A673 (cell line): ENCODE data around the gene DLGAP1. TPM values are rescaled to one million over a fixed set of nuclear protein-coding genes. Genes with fewer than 3 reads are reported as not detected.

Source experiments
- BruUV-seq: library from RNA; stranded (reverse); fragments of 400-500 nt; replicated peaks from 2 replicates; lab custom pipeline; 2021; lab: Mats Ljungman, UMichigan
- CTCF ChIA-PET: fragments of 300-600 bp; sonication (Branson Sonifier 250); formaldehyde crosslinking; loops from one replicate; lab custom pipeline; 2022; ENCODE audit warnings: antibody characterized with exemption; lab: Charles Lee
- POLR2A ChIA-PET: fragments of 300-600 bp; sonication (Branson Sonifier 250); formaldehyde crosslinking; loops from one replicate; lab custom pipeline; 2022; ENCODE audit warnings: antibody characterized with exemption; ENCODE audit not compliant: low non-redundant PET; lab: Charles Lee
- DNase-seq: peaks from one replicate; pipeline ENCODE4 v3.0.0-alpha.2; 2015; ENCODE audit warnings: low spot score
- H3K27ac ChIP-seq: fragments of 200-600 bp; sonication (generic); 2 replicates; pipeline ENCODE4 v1.5.1; 2016; ENCODE audit warnings: mixed run types, low read depth, mild to moderate bottlenecking, mixed read lengths, antibody characterized with exemption, low read length; ENCODE audit not compliant: poor library complexity, severe bottlenecking
- H3K27me3 ChIP-seq: fragments of 200-600 bp; sonication (generic); replicated peaks from 2 replicates; pipeline ENCODE4 v1.6.1; 2017; ENCODE audit warnings: mixed run types, low read depth, mild to moderate bottlenecking, mixed read lengths, antibody characterized with exemption, low read length; ENCODE audit not compliant: insufficient read depth, poor library complexity
- H3K36me3 ChIP-seq: fragments of 200-600 bp; sonication (generic); 2 replicates; pipeline ENCODE4 v1.6.1; 2016; ENCODE audit warnings: mixed run types, mild to moderate bottlenecking, mixed read lengths, antibody characterized with exemption, low read length; ENCODE audit not compliant: insufficient read depth, poor library complexity, severe bottlenecking
- H3K4me1 ChIP-seq: fragments of 200-600 bp; sonication (generic); 2 replicates; pipeline ENCODE4 v1.6.1; 2017; ENCODE audit warnings: mixed run types, mild to moderate bottlenecking, mixed read lengths, antibody characterized with exemption, low read length; ENCODE audit not compliant: insufficient read depth, poor library complexity, severe bottlenecking
- H3K4me3 ChIP-seq: fragments of 200-600 bp; sonication (generic); 2 replicates; pipeline ENCODE4 v1.5.1; 2016; ENCODE audit warnings: low read depth, mixed run types, mild to moderate bottlenecking, mixed read lengths, low read length; ENCODE audit not compliant: poor library complexity, severe bottlenecking
- H3K9me3 ChIP-seq: fragments of 200-600 bp; sonication (generic); 2 replicates; pipeline ENCODE4 v1.6.1; 2016; ENCODE audit warnings: mixed run types, low read depth, mild to moderate bottlenecking, mixed read lengths, antibody characterized with exemption, low read length; ENCODE audit not compliant: poor library complexity, severe bottlenecking
- EZH2 ChIP-seq: fragments of 200-600 bp; sonication (generic); IDR thresholded peaks from 2 replicates; pipeline ENCODE4 v1.6.1; 2017; ENCODE audit warnings: borderline replicate concordance, low read depth, mild to moderate bottlenecking, mixed read lengths, antibody characterized with exemption, low read length; ENCODE audit not compliant: poor library complexity, severe bottlenecking
- intact Hi-C: fragments of 100-400 bp; cut with micrococcal nuclease; formaldehyde crosslinking; loops from one replicate; pipeline ENCODE4 v1.10.0; 2022; ENCODE audit not compliant: unreplicated experiment
- total RNA-seq: library from RNA; stranded (reverse); gene quantifications from 2 replicates; pipeline ENCODE4 v1.2.3, GENCODE V29; 2021
- TF ChIP-seq, protein P1 (sequence below): fragments of 300-800, 200-600 bp; sonication (generic); conservative IDR thresholded peaks from 2 replicates; pipeline ENCODE4 v1.5.1; 2017; ENCODE audit warnings: low read depth, mild to moderate bottlenecking, antibody characterized with exemption, low read length, moderate library complexity, mixed read lengths

The DLGAP1 gene
- total RNA-seq, 1 experiment from 2014 or later, result 135 TPM

GRCh38 chr18:3808985-3809780 is 645.9 kb downstream of the DLGAP1 start:
- BruUV-seq, result no TSS peak
- Histone ChIP-seq H3K4me3 (no peak overlapping the region), H3K9me3 (no peaks in the 10 kb centered on the region), H3K27me3 (no peaks in the 10 kb centered on the region), H3K4me1 (no peaks in the 10 kb centered on the region), H3K36me3 (peaks cover 96% of the 10 kb centered on the region), H3K27ac (no peak overlapping the region)
- DNase-seq, result no peak
- ChIA-PET CTCF (no interaction called here), POLR2A (no interaction called here)
- intact Hi-C loops, result no loop called here
- no peak for TF ChIP-seq EZH2
- TF ChIP-seq, protein P1, sequence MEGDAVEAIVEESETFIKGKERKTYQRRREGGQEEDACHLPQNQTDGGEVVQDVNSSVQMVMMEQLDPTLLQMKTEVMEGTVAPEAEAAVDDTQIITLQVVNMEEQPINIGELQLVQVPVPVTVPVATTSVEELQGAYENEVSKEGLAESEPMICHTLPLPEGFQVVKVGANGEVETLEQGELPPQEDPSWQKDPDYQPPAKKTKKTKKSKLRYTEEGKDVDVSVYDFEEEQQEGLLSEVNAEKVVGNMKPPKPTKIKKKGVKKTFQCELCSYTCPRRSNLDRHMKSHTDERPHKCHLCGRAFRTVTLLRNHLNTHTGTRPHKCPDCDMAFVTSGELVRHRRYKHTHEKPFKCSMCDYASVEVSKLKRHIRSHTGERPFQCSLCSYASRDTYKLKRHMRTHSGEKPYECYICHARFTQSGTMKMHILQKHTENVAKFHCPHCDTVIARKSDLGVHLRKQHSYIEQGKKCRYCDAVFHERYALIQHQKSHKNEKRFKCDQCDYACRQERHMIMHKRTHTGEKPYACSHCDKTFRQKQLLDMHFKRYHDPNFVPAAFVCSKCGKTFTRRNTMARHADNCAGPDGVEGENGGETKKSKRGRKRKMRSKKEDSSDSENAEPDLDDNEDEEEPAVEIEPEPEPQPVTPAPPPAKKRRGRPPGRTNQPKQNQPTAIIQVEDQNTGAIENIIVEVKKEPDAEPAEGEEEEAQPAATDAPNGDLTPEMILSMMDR, result no peak

- Histone ChIP-seq H3K27me3 (no peaks in the 10 kb centered on the region), H3K4me3 (no peak overlapping the region), H3K4me1 (no peaks in the 10 kb centered on the region), H3K27ac (no peak overlapping the region), H3K36me3 (peaks cover 87% of the 10 kb centered on the region), H3K9me3 (no peaks in the 10 kb centered on the region)
- no TSS peak for BruUV-seq
- CTCF ChIA-PET, result no interaction called here
- intact Hi-C loops, result no loop called here
- TF ChIP-seq, protein P1, result no peak
- no peak for TF ChIP-seq EZH2
- POLR2A ChIA-PET, result no interaction called here
- no peak for DNase-seq
These were observed 648.5 kb downstream of the DLGAP1 start for GRCh38 chr18:3806656-3807055.

DNA sequence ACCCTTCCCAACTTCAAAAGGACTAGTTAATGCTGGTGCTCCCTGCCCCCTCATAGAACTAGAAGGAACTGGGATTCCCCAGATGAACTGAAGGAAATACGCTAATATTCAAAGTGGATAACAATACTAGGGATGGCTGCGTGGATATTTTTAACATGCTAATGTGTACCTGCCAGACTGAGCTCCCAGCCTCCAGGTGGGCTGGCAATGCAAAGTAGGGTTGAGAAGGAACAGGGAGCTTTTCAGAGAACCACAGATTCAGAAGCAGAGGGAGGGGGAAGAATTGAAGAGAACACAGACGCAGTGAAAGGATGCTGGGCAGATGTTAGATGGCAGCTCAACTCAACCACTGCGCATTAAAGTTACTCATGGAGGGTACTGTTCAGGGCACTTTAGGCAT is 650.8 kb downstream of the DLGAP1 start:
- H3K4me3 ChIP-seq, result no peak overlapping the region
- no peak for TF ChIP-seq EZH2
- TF ChIP-seq, protein P1, result no peak
- intact Hi-C loops, result no loop called here
- H3K36me3 ChIP-seq, result peaks cover 80% of the 10 kb centered on the region
- ChIA-PET CTCF (no interaction called here), POLR2A (no interaction called here)
- H3K27me3 ChIP-seq, result no peaks in the 10 kb centered on the region
- no TSS peak for BruUV-seq
- H3K27ac ChIP-seq, result no peak overlapping the region
- no peaks in the 10 kb centered on the region for H3K9me3 ChIP-seq
- no peak for DNase-seq
- peaks cover 9% of the 10 kb centered on the region for H3K4me1 ChIP-seq
